GM19463 (cell line): Measurements from ENCODE around the gene VWCE.
"Not testable (repeated sequence)": the region's sequence is repeated elsewhere in the genome, so short reads cannot be mapped to it uniquely, and the experiment has no call there.

Experiments used
- ATAC-seq: cut with Tn5 transposase; IDR thresholded peaks from one replicate; pipeline ENCODE4 v1.9.1; 2021; ENCODE audit warnings: mild to moderate bottlenecking, moderate library complexity; ENCODE audit not compliant: unreplicated experiment

The VWCE gene

GRCh38 chr11:61222047-61222446 is 73.1 kb downstream of the VWCE start, which contains the start of gene PGA4:
TSS of gene PGA4 (plus strand) at chr11:61222347. CDS start at chr11:61222401, 54 bp downstream.
- not testable (repeated sequence) for ATAC-seq

DNA sequence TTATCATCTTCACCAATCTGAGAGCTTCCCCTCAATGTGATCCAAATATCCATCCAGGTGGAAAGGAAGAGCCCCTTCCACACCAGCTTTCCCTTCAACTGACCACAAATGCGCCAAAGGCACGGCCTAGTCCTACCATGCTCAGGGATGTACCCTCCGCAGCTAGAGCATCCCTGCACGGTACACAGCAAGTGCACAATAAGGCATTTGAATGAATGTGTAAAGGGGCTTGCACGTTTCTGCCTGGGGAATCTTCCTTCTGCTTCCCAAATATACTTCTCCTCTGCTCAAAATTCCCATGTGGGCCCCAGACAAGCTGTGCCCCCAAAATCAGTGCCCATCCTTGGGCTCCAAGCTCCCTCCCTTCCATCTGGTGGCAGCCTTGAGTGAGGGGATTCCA is 76.1 kb downstream of the VWCE start:
- ATAC-seq = not testable (repeated sequence)

DNA sequence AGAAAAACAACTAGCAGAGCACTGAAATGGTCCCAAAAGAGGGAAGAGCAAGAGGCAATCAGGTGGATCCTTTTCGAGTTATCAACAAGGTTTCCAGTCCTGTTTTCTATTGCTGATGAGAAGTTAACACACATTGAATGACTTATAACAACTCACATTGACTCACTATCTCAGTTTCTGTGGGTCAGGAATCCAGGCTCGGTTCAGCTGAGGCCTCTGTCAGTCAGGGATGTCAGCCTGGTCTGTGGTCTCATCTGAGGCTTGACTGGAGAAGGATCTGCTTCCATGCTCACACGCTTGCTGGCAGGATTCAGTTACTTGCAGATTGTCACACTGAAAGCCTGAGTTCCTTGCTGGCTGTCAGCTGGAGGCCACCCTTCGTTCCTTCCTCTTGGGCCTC is 76.8 kb downstream of the VWCE start:
- ATAC-seq = not testable (repeated sequence)

DNA sequence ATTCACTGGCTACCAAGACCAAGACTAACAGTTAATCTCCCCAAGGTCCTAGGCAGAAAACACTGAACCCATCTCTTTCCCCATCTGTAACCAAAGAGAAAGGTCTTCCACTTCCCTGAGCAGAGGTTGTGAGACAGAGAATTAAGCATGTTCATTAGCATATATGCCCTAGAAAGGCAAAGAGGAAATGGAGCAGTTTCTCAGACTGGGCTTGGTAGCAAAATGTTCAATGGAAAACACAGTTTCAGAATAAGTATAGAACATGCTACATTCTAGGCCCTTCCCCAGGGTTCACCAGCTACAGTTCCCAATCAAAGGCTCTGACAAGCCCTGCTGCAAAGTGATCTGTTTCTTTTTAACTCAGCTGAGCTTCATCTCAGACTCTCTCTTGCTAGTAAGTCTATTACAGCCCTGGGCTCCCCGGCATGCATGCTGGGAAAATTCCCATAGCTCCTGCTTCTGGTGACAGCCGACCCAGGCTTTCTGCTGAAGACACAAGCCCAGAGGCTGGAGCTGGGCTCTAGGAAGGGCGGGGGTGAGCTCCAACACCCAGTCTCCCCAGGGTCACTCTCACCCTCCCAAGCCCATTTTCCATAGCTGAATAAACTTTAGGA is 81.3 kb downstream of the VWCE start:
- ATAC-seq = not testable (repeated sequence)

DNA sequence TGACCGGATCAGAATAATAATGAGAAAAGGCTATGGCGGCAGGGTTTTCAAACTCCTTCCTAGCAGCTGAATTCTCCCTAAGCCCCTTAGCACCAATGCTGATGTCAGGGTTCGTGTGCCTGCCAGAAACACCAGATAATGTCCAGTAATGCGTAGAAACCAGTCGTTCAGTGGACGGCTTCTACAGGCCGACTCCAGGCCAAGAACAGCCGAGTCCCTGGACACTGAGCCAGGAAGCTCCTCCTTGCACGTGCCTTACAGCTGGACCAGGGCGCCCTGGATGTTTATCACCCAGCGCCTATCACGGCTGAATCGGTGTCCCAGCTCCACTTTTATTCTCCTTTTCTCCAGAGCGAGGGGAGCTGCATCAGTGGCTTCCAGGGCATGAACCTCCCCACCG is 82.9 kb downstream of the VWCE start:
- not testable (repeated sequence) for ATAC-seq

DNA sequence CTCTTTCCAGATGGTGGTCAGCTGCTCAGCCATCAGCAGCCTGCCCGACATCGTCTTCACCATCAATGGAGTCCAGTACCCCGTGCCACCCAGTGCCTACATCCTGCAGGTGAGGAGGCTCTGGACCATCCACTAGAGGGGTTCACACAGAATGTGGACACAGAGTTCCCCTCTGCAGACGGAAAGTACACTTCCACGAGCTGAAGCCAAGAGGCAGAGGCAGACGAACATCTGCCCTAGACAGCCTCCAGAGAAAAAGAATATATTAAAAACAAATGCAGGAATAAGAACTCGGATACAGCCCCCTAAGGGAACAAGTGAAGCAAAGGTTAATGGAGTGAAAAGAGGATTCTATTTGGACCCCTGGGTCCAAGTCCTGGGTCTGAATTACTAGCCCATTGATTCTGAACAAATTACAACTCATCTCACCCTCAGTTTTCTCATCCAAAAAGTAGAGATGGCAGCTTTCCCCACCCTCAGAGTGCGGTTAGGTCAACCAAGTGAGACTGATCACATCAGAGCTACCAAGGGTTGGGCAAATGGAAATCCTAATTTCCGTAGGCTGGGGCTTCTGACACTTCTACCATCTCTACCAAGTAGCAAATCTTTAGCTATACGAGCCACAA is 83.7 kb downstream of the VWCE start:
- ATAC-seq = not testable (repeated sequence)

- ATAC-seq = not testable (repeated sequence)
These were observed 84.5 kb downstream of the VWCE start for GRCh38 chr11:61210629-61211028.
